COLO668 (cell line): Measurements from ENCODE around the gene BAHCC1.

Experiments
- DNase-seq: peaks from one replicate; lab custom pipeline; 2025; ENCODE audit not compliant: unreplicated experiment; lab: John Stamatoyannopoulos, UW

Gene BAHCC1

GRCh38 chr17:81477173-81477572 lies 81.9 kb downstream of the BAHCC1 start:
- no peak for DNase-seq

- DNase-seq = no peak
Measured at GRCh38 chr17:81478119-81478518, 82.9 kb downstream of the BAHCC1 start.

GRCh38 chr17:81479175-81480071 lies 84.2 kb downstream of the BAHCC1 start:
- no peak for DNase-seq

- no peak for DNase-seq
Measured at GRCh38 chr17:81480140-81481072, 85.1 kb downstream of the BAHCC1 start.

GRCh38 chr17:81481073-81481799 lies 86.0 kb downstream of the BAHCC1 start:
- peak; percentile 65 for DNase-seq

- no peak for DNase-seq
Measured at GRCh38 chr17:81481815-81482505, 86.7 kb downstream of the BAHCC1 start.

GRCh38 chr17:81482673-81483072 lies 87.4 kb downstream of the BAHCC1 start:
- peak; percentile 10 for DNase-seq

- peak; percentile 31 for DNase-seq
Measured at GRCh38 chr17:81483085-81483861, 88.0 kb downstream of the BAHCC1 start.

GRCh38 chr17:81483862-81484194 lies 88.6 kb downstream of the BAHCC1 start:
- DNase-seq = no peak

GRCh38 chr17:81484195-81484979 lies 89.1 kb downstream of the BAHCC1 start:
- peak; percentile 86 for DNase-seq

- no peak for DNase-seq
Measured at GRCh38 chr17:81486199-81486810, 91.0 kb downstream of the BAHCC1 start.

GRCh38 chr17:81487089-81487486 lies 91.8 kb downstream of the BAHCC1 start:
- no peak for DNase-seq

- peak; percentile 84 for DNase-seq
Measured at GRCh38 chr17:81487487-81488275, 92.4 kb downstream of the BAHCC1 start.

GRCh38 chr17:81488276-81488860 lies 93.1 kb downstream of the BAHCC1 start:
- peak; percentile 53 for DNase-seq

- peak; percentile 22 for DNase-seq
Measured at GRCh38 chr17:81489012-81489997, 94.0 kb downstream of the BAHCC1 start.
